ENCODE measurements around the gene ANKS1B.
A peak's percentile ranks its signal among the peaks of the same experiment; 100 is the strongest.
"Not testable (repeated sequence)": the region's sequence is repeated elsewhere in the genome, so short reads cannot be mapped to it uniquely, and the experiment has no call there.

Gene ANKS1B

GRCh38 chr12:98893126-98893674, 1091.5 kb downstream of the ANKS1B start:
- DNase-seq (ENCODE audit: low spot score): no peak

DNA sequence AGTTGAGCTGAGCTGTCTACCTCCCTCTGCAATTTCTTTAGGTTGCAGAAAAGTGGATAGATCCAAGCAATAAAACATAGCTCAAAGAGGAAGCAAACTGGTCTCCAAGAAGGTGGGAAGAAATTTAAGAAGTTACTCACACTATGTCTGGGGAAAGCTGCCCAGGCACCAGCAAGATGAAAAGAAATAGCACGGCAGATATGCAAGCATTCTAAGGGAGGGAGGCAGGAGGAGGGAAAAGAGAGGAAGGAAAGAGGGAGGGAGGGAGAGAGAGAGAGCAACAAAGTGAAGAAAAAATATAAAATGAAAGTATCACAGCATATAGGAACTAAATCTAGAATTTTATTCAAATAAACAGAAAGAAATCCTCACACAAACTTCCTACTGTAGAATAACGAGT, 1099.0 kb downstream of the ANKS1B start:
- DNase-seq (ENCODE audit: low spot score): no peak

DNA sequence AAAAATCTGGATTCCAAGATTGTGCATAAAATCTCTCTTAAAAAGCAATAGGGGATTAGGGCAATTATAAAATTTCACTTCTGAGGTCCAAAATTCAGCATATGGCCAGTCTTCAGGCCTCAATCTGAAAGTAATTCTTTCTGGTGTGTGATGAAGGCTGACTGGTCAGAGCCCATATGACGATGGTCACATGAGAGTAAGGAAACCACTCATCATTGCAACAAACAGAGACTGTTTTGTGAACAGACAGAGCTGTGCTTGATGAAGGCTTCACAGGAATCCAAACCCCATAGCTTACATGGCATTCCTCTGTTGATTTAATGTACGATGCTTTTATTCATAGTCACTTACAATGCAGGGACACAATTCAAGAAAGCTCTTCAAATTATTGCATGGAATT, 1101.5 kb downstream of the ANKS1B start:
- no peak for DNase-seq (ENCODE audit: low spot score)

DNA sequence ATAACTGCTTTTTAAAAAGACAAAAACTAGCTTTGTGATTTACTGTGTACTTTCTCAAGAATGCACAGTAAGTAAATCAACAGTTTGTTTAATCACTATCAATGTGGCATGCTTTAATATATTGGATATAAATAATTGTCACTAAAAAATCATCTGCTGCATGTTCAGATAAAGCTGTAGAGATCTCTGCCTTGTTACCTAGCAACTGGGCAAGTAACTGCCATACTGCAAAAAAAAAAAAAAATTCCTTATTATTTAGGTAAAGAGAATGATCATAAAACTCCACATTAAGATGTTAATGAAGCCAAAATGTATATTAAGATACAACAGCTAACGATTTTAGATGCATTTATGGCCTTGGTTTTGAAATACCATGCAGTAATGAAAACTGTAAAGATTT, 1102.2 kb downstream of the ANKS1B start:
- DNase-seq (ENCODE audit: low spot score): no peak

- DNase-seq (ENCODE audit: low spot score): peak; percentile 17
Observed at GRCh38 chr12:98873776-98874175, 1111.0 kb downstream of the ANKS1B start.

GRCh38 chr12:98870504-98870903, 1114.2 kb downstream of the ANKS1B start:
- DNase-seq (ENCODE audit: low spot score): no peak

- DNase-seq (ENCODE audit: low spot score): no peak
Observed at GRCh38 chr12:98869886-98870503, 1114.7 kb downstream of the ANKS1B start.

DNA sequence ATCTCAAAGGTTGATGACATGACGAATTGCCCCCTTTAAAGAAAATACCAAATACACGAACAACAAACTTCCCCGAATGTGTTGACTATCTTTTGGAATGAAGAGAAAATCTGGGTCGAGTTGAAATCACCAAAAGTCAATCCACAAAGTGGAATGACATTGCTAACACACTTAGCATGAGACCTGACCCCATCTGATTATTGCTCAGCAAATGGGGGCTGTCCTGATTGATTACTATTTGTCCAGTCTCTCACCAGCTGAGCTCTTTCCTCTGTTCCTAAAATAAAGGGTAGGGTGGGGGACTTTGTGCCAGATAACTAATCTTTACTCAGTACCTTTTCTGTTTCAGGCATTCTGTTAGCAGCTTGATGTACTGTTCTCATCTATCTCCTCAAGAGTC, 1116.2 kb downstream of the ANKS1B start:
- DNase-seq (ENCODE audit: low spot score): no peak

- DNase-seq (ENCODE audit: low spot score): no peak
Observed at GRCh38 chr12:98868076-98868475, 1116.7 kb downstream of the ANKS1B start.

DNA sequence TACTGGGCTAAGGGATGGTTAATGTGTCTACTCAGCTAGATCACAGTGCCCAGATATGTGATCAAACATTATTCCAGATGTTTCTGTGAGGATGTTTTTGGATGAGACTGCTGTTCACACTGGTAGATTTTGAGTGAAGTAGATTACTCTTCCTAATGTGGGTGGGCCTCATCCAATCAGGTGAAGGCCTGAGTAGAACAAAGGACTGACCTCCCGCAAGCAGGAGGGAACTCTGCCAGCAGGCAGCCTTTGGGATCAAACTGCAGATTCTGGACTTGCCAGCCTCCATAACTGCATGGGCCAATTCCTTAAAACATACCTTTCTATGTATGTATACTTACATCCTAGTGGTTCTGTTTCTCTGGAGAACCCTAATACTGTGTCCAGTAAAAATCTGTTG, 1120.4 kb downstream of the ANKS1B start:
- DNase-seq (ENCODE audit: low spot score): no peak

DNA sequence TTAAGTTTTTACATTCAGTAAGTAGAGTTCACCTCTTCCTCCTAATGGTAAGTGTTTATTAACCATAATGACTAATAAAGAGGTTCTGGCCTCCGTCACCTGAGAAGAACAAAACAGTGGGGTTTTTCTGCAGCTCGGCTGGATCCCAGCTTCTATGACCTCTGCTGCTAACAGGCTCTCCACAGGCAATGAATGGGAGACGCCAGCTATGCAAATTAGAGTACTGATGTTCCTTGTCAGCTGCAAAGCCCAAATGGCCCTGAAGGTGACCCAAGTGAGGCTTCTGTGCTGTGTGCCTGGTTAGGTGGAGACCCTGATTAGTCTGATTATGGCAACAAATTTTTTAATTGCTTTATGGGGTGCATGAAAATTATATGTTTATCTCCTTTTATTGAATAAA, 1121.6 kb downstream of the ANKS1B start:
- no peak for DNase-seq (ENCODE audit: low spot score)

GRCh38 chr12:98861251-98861650, 1123.5 kb downstream of the ANKS1B start:
- DNase-seq (ENCODE audit: low spot score): peak; percentile 51

DNA sequence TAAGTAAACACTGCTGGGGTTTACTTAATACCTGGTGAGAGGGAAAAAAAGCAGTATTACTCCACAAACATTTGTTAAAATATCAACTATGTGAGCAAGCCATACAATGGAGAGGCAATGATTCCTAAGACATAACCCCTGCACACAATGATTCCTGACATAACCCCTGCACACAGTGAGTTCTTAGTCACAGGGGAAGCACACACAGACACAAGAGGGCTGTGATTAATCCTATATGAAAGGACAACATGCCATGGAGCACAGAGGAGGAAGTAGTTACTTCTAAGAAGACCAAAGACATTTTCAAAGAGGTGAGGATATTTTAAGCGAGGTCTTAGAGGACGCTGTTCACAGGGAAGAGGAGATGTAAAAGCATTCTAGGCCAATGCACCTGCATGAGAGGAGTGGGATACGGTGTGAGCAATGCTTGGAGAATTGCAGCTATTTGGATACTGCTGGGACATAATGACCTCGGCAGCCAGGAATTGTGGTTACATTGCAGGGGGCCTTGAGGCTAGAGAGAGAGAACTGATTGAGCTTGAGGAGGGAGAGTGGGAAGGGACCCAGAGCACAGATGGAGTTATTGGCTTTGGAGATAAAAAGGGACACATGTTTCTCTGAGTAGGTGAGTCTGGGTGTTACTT, 1127.7 kb downstream of the ANKS1B start:
- no peak for DNase-seq (ENCODE audit: low spot score)

DNA sequence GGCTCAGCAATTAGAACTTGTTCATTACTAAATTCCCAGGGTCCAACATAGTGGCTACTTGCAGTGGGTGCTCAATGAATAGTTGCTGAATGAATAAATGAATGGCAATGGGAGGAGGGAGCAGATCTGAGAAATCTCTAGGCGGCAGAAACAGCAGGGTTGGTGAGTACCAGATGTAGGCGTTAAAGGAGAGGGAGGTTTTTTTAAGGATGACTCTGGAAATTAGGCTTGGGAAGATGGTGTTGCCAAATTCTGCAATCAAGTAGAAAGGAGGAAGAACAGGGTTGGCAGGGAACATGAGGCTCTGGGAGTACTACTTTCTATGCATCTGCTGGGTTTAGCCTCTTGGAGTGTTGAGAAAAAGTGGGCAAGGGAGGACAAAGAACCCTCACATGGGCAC, 1132.6 kb downstream of the ANKS1B start:
- DNase-seq (ENCODE audit: low spot score): no peak

DNA sequence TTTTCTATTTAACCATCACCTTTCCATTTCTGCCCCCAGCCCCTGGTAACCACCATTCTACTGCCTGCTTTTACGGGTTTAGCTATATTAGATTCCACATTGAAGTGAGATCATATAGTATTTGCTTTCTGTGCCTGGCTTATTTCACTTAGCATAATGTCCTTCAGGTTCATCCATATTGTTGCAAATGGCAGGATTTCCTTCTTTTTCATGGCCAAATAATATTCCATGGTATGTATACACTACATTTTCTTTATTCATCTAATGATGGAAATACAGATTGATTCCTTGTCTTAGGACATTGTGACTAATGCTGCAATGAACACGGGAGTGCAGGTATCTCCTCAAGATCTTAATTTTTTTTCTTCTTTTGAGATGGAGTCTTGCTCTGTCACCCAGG, 1137.5 kb downstream of the ANKS1B start:
- DNase-seq (ENCODE audit: low spot score): no peak

DNA sequence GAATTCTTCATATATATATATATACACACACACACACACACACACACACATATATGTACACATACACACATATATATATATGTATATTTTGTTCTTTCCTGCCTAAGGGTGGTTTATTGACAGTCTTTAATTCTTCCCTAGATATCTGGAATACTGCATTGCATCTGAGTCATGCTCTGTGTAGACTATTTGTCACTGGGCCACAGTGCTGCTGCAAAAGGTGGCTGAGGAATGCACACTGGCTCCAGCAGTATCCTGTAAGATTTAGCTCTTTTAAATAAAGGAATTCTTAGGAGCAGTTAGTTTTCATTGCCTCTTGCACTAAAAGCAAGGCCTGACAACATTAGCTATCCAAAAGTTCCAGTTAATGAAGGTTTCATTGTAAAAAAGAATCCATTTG, 1138.8 kb downstream of the ANKS1B start:
- DNase-seq (ENCODE audit: low spot score): no peak

GRCh38 chr12:98840325-98840724, 1144.4 kb downstream of the ANKS1B start:
- DNase-seq (ENCODE audit: low spot score): no peak

- no peak for DNase-seq (ENCODE audit: low spot score)
Observed at GRCh38 chr12:98838231-98838647, 1146.5 kb downstream of the ANKS1B start.

GRCh38 chr12:98837134-98837752, 1147.5 kb downstream of the ANKS1B start:
- DNase-seq (ENCODE audit: low spot score): not testable (repeated sequence)

- no peak for DNase-seq (ENCODE audit: low spot score)
Observed at GRCh38 chr12:98830657-98831056, 1154.1 kb downstream of the ANKS1B start.

DNA sequence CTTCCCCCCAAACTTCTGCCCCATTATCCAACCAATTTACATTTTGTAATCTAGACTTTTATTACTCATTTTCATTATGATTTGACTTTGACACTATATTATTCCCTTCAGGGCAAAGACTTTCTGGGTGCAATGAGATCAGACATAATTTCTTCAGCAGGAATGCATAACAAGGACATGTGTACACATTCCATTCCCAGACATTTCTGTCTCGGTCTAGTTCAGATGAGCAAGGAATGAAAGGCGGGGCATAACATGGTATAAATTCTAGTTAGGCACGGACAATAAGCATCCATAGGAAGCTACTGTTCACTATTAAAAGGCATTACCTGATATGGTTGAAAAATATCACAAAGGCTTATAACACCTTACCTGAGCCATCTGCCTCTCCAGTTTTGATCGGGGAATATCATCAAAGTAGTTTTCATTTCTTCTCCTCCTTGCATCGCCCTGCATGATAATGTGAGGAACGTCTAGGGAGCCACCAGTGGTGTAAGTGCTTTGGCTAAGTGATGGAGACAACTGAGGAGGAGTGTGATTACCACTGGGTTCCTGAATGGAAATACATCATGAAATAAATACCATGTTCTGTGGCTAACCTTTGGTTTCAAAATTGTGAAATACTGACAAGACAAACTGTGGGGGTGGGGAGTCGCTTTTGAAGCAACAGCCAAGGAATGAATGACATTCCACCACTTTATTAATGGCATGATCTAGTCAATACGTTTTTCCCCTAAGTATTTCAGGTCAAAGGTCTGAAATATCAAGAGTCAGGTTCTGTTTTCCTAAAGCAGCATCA, 1155.7 kb downstream of the ANKS1B start:
- DNase-seq (ENCODE audit: low spot score): no peak

DNA sequence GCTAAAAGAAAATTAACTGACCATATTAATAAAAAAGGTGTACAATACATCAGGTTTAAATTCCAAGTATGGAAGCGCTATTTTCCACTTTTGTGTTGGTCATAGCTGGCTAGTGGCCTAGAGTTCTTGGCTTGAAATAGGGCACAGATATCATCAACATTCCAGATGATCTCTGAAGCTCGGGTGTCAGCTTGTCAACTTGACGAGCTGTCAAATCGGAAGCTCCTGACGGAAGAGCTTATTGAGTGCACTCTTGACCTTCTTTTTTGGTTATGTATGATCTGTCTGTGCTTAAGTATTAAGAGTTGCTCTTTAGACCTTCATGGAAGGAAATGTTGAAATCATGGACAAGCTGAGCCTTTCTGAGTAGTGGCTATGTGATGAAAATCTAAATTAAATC, 1161.7 kb downstream of the ANKS1B start:
- DNase-seq (ENCODE audit: low spot score): no peak
